HT1080 (cell line): ENCODE results near the gene OR2AG2. TPM values are rescaled to one million over a fixed set of nuclear protein-coding genes. Genes with fewer than 3 reads are reported as not detected.
A peak's percentile ranks its signal among the peaks of the same experiment; 100 is the strongest.
"Not testable (repeated sequence)": the region's sequence is repeated elsewhere in the genome, so short reads cannot be mapped to it uniquely, and the experiment has no call there.

Experiments used
- DNase-seq: peaks from one replicate; pipeline ENCODE4 v3.0.0-alpha.2; 2015; ENCODE audit warnings: low read depth
- polyA plus RNA-seq, 2 experiments: library from polyadenylated mRNA; depleted of rRNA; stranded (reverse); fragments of >200 nt; gene quantifications; 2 replicates each; pipeline ENCODE4 v1.2.3, GENCODE V29; 2015
- total RNA-seq: library from RNA; depleted of rRNA; stranded (reverse); fragments of >200 nt; shearing (Covaris generic); gene quantifications from 2 replicates; pipeline ENCODE4 v1.2.3, GENCODE V29; 2014; rRNA removed

The OR2AG2 gene, protein sequence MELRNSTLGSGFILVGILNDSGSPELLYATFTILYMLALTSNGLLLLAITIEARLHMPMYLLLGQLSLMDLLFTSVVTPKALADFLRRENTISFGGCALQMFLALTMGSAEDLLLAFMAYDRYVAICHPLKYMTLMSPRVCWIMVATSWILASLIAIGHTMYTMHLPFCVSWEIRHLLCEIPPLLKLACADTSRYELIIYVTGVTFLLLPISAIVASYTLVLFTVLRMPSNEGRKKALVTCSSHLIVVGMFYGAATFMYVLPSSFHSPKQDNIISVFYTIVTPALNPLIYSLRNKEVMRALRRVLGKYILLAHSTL
- not detected in 2 replicates for total RNA-seq
- not detected in 2 replicates for polyA plus RNA-seq (2015; cell fraction: cytosol; rRNA removed)
- not detected in 2 replicates for polyA plus RNA-seq (2015; cell fraction: nucleus; rRNA removed)

DNA sequence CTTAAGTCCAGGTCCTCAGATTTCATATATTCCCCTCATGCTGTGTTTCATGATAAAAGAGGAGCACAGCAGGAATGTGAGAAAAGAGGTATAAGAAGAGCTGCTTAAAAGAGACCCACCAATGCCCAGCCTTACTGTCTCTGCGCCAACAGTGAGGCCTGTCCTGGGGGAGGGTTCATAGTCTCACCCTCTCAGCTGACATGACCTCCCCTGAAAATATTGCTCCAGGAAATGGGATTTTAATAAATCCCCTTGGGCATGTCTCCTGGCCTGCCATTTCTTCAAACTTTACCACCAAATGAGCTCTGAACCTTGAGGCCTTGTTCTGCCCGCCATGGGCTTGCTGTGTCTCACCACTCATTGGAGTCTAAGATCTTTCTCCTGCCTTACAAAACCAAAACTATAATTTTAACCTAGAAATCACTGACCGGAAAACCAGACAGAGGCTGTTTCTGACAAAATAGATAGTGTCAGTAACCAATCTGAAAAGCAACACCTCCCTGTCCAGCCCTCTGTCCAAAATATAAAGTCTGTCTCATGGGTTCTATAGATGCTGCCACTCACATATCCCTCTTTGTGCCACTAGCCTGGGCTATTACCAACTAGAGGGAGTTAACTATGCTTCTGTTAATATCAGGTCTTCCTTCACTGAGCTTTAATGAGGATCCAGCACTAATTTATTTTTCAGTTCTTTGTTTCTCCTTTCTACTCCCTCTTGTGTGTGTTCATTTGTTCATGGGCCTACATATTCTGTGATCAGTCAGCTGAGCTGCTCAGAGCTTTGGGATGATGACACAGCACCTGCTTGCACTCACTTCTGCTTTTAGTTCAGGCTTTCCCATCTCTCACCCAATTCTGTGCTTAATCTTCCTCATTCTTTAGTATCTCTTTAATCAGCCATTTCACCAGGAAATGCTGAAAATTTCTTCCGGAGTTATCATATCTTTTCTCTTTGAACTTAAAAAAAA lies at the start of gene OR2AG2:
Gene OR2AG2 (minus strand): TSS at position 51 of the 968 bp plus-strand sequence. CDS start 3,019 bp downstream, outside the sequence.
- no peak for DNase-seq

DNA sequence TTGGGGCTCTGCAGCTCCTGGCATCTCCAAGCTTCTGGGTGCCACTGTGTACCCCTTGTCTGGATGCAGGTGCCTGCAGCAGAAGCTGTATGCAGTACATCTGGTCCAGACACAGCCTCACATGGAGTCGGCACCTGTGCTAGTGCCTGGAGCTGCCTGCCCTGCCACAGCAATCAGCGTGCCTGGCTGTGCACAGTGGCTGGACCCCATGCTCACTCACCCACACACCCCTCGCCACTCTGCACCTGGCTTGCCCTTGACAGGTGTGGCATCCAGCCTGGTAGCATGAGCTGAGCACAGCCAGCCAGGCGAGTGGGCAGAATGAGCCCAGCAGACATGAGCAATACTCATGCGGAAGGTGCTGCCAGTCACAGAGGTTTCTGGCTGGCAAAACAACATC lies 47.2 kb upstream of the OR2AG2 start:
- no peak for DNase-seq

DNA sequence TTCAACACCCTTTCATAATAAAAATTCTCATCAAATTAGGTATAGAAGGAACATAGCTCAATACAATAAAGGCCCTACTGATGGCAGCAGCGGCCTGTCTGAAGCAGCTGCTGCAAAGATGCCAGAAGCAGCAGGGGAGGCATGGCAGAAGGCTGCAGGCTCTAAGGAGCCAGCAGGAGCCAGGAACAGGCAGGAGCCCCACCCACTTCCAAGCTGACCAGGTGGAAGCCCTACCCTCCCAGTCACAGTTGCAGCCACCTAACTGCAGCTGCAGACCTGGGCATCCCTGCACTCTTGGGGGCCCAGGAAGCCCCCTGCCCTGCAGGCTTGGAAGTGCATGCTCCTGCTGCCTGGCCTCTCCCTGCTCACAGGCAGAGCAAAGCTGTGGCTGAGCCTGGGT lies 45.9 kb upstream of the OR2AG2 start:
- no peak for DNase-seq

DNA sequence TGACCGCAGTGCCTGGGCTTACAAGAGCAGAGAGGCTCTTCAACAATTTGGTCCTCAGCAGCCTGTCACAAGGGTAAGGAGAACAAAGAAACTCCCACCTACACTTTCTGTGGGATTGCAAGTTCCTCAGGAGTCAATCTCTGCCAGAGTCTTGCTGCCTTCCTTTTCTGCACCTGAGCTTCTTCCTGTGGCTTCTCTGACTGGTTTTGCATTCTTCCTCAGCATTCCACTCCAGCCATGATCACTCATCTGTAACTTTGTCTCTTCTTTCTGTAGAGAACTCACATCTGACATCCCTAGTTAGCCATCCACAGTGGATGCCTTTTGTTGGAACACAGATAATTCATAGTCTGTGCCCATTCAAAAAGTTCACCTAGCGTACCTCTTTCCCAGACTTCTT lies 41.9 kb upstream of the OR2AG2 start:
- no peak for DNase-seq

DNA sequence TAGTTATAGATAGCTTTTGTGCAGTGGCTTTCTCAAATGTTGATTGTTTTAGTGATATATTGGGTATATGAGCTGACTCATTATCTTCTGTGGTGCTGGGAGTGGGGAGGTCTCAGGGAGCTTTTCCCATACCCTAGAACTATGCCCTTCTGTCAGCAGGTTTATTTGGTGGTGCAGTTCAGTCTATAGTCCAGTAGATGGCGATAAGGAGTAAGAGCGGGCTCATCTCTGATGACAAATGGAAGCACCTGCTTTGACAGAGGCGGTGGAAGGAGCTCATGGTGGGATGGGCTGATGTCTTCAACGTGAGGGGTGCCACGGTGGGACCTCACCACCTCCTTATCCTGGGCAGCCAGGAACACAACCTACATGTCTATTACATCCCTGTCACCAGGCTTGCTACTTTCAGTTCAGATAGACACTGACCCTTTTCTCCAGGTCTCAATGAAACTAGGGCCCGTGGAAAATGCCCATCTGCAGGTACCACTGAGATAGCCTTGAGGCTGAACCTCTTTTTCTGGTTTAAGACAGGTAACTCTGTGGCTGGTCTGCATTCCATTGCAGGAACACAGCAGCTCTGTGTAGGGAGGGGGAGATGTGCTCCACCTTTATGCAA lies 40.7 kb upstream of the OR2AG2 start:
- peak; percentile 44 for DNase-seq

DNA sequence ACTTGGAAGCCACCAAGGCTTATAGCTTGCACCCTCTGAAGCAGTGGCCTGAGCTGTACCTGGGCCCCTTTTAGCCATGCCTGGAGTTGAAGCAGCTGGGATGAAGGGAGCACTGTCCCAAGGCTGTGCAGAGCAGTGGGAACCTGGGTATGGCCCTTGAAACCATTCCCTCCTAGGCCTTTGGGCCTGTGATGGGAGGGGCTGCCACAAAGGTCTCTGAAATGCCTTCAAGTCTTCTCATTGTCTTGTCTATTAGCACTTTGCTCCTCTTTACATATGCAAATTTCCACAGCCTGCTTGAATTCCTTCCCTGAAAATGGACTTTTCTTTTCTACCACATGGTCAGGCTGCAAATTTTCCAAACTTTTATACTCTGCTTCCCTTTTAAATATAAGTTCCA lies 29.3 kb upstream of the OR2AG2 start:
- not testable (repeated sequence) for DNase-seq

DNA sequence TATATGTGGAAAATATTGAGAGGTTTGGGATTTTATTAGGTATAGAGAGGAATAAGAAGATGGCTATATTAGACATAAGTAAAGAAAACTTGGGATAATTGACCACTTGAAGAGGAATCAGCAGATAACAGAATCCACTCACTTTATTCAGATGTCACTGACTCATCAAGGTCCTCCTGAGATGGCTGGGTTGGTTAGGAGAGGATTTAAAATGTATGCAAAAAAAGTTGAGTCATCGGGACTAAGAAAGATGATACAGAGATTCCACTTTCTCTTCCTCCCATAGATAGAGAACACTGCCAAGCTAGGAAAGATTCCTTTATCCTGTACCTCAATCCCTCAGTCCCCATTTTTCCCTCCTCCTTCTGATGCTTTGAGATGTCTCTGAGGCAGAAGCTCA lies 27.6 kb upstream of the OR2AG2 start, which contains the start of gene OR6A2:
Gene OR6A2 (minus strand): TSS at position 288 of the 400 bp plus-strand sequence. CDS start 3,981 bp downstream, outside the sequence.
- peak; percentile 50 for DNase-seq

DNA sequence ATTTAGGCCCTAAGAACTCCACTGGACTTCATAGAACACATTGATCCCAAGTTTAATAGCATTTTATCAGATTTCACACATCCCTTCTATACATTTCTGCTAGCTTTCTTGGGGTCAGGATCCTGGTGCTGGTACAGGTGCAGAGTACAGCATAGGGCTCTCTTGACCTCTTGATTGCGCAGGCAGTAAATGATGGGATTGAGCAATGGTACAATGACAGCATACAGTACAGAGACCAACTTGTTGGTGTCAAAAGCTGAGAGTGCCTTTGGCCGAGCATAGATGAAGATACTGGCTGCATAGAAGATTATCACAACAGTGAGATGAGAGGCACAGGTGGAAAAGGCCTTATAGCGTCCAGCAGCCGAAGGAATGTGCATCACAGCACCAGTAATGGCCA lies 22.9 kb upstream of the OR2AG2 start:
- no peak for DNase-seq

DNA sequence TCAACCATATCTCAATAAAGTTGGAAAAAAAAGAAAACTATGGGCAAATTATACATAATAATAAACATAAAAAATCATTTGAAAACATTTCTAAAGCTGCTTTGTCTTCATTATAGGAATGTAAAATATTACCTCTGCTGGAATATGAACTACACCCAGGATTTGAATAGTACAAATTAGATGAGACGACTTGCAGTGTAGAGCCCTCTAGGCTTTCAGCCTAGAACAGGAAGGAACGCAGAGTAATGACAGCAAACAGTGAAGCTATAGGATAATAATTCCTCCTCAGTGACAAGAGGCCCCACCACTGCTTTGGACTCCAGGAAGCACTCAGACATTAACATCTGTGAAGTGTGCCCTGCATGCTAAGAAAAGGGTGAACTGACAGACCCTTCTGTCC lies 18.8 kb upstream of the OR2AG2 start:
- DNase-seq, result no peak

DNA sequence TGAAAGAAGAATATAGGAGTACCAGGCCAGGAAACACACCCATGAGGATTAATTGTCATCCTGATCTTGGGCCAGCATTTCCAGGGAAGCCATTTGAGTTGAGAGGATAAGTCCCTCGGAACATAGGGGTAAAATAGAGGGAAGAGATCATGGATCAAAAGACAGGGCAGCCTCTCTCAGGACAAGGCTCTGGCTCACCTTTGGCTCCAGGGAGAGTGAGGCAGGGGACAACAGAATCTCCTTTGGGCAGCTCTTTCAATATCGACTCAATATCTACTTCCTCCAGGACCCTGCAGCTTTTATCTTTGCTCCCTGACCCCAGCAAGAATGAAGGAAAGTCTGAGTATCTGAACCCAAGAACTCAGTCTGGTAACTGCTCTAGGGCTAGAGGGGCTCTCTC lies 10.9 kb upstream of the OR2AG2 start, which contains the start of gene OR2AG1:
Gene OR2AG1 (plus strand): TSS at position 301 of the 400 bp plus-strand sequence. CDS start 2,018 bp downstream, outside the sequence.
- DNase-seq, result no peak

DNA sequence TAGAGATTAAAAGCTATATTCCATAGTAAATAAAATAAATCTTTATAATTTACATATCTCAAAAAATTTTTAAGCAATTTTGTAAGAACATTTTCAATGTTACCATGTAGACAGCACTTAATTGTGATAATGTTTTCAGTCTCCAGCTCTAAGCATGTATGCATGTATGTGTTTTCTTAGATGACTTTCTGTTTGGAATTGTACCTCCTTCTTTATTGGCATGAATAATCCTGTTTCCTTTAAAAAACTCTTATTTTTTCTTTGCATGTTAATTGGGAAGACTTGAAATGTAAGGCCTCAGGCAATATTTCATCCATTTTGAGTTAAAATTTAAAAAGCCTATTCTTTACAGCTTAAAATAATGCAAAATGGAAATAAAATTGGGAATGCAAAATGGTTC lies 9.1 kb upstream of the OR2AG2 start:
- DNase-seq, result no peak

DNA sequence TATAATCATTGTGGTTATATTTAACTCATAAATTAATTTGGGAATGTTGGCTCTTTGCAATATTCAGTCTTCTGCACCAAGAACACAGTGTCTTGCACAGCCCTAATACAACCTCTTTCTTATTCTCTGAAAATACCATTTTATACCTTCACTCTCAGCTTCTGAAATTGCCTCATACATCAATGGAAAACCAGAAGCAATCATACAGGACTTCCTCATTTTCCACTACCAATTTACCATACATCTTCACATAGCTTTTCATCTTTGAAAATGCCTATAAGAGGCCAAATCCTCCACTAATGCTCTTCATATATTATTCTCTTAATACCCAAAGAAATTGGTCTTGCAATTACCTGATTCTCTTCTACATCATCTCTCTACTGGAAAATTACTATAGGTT lies 6.7 kb upstream of the OR2AG2 start:
- no peak for DNase-seq

DNA sequence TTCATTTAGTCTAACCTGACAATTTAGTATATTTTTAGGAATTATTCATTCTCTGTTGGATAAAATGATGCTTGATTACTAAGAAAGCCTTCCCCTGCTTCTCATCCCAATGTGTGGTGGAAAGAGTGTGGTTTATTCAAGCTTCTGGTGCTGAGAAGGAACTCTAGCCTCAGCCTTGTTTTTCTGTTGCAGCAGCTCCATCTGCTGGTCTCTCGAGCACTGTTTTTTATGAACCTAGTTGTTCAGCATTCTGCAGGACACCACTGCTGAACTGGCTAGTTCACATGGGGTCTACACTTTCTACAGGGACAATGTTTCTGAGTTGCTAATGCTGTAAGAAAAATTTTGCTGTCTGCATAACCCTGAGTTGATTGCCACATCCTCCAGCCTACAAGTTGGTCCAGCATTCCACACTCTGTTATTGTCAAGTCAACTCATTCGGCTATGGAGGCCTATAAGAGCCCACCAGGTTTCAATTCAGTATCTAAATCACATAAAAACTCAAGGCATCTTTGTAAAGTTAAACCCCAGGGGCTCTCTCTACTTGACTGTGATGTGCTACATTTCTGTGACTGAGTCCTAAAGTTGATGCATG lies 14.3 kb downstream of the OR2AG2 start:
- DNase-seq, result peak; percentile 45

DNA sequence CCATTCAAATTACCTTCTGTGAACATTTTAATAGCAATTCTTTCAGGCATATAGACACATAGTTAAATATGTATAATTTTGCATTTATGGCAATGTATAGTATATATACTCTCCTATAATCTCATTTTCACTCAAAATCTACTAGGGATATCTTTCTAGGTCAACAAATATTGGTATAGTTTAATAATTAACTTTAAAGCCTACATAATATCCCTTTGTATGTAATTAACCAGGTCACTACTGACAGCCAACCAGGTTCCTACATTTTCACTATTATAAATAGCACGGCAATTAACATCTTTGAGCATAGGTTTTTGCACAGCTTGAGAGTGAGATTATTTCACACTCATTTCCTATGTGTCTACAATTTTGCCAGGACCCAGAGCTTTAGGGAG lies 15.8 kb downstream of the OR2AG2 start:
- DNase-seq, result no peak

DNA sequence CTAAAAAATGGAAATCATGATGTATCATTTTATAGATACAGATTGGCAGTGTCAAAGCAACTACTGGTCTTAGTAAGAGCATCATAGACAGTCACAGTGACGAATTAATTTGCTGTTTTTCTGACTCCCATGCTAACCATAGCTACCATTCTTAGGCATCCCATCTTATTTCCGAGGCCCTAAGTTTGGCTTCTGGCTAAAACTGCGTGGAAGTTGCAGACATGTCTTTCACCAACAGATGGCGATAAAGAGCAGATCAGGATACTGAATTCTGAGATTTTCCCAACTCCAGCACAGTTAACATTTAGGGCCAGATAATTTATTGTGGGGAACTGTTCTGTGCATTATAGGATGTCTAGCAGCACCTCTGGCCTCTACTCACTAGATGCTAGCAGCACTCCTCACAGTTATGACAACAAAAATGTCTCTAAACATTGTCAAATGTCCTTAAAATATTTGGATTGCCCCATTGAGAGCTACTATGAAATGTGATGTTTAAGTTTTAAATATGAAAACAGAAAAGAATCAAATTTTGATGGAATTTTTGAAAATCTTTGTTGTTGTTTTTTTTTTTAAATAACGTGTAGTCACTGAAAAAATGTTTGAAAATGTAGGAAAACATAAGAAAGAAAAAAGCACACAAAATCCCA lies 16.3 kb downstream of the OR2AG2 start:
- DNase-seq, result peak; percentile 25

DNA sequence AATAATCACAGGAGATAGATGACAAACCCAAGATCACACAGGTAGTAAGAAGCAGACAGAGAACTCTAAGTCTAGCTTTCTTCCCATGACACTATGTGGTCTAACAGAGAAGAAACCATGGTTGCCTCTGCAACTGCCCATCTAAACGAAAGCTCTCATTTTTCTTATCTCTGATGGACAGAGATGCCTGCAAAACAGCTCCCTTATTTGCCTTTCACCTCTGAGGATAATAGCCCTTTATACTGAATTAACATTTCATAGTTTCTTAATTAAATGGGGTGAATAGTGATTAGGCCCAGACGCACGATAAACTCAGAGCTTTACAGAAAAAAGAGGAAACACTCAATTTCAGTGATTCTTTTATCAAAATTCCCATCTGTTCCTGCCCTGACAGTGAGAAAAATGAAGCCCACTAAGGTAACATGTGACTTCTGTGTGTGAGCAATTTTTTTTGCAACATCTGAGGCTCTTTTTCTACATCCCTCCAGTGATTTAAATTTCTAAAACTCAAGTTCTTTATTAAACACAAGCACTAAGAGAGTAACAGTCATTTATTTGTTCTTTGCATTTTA lies 24.6 kb downstream of the OR2AG2 start:
- no peak for DNase-seq

DNA sequence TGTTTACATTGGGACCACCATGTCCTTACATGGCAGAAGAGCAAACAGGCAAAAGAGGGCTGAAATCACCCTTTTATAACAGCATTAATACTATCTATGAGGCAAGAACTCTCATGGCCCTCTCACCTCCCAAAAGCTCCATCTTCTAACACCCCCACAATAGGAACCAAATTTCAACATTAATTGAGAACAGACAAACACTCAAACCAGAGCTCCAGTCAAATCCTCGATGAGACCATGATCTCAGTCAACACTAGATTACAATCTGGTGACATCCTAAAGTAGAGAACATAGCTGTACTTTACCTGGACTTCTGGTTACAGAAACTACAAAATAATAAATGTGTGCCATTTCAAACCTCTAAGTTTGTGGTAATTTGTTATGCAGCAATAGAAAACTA lies 25.1 kb downstream of the OR2AG2 start:
- no peak for DNase-seq

DNA sequence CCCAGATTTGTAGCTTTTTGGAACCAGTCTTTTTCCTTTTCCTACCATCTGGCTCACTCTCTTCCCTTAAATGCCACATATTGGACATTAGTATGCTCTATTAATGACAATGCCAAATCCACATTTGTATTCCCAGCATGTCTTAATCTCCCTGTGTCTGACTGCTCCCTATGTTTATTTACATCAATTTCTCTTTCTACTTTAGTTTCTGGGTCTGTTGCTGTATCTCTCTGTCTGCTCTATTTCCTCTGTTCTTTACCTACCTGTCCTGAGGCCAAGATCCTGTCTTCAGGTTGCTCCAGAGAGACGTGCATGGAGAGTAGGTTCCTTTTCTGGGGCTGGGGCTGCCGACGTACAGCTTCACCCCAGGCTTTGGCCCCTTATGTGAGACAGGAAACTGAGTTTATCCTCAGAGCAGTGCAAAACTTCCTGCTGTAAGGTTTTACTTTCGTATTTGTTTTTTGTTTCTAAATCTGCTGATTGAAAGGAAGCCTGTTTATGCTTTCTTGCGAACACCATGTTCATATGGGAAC lies 25.6 kb downstream of the OR2AG2 start:
- no peak for DNase-seq

DNA sequence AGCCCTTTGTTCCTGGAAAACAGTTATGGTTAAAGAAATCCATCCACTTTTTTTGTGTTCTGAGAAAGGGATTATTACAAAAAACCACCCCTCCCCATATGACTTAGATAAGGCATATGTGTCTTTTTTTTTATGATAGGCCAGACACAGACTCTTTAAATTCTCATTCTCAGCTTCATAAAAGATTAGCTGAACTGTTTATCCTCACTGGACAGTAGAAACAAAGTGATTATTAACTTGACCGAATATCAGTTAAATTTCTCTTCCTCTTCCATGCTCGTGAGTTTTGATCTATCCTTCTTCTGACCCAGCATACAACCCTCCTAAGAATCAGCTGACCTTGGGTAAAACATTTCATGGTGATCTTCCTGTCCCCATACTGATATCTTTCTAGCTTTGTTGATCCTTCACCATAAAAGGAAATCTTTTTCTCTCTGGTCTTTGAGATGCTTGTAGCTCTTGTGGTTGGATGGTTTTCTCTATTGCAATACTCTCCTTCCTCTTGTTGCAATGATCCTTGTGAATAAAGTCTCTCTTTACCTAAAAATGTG lies 26.2 kb downstream of the OR2AG2 start:
- DNase-seq, result no peak

DNA sequence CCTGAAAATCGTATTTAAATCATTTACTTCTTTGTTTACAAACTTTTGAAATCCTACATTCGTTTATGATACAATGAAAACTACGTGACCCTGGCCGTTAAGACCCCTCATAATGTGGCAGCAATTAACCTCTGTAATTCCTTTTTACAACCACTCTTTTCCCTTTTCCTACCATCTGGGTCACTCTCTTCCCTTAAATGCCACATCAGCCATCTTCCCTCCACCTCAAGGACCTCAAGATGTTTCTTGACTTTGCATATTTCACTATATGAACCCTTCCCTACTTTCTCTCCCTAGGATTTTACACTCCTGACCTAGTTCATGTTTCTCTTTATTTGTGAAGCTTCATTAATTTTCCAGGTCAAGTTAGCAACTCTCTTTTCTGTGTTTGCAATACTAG lies 26.8 kb downstream of the OR2AG2 start:
- DNase-seq, result no peak
